ENCODE results near the gene IGFBP4. TPM values are rescaled to one million over a fixed set of nuclear protein-coding genes. Genes with fewer than 3 reads are reported as not detected.

IGFBP4 gene
- total RNA-seq, 3 donors from 2014 or later (not counting 1 experiment from before 2014, with no cell fraction given): 2.1 to 8.1 (median 2.8) TPM

GRCh38 chr17:40484973-40485530, 41.8 kb downstream of the IGFBP4 start:
- H3K27ac Mint-ChIP-seq: no peak overlapping the region
- Histone ChIP-seq H3K27ac (ENCODE audit: low read length) (no peak overlapping the region), H3K36me3 (ENCODE audit: control insufficient read depth, insufficient read depth, low read length) (no peaks in the 10 kb centered on the region), H3K9me3 (ENCODE audit: control insufficient read depth, insufficient read depth, low read length) (no peaks in the 10 kb centered on the region), H3K4me3 (ENCODE audit: low read length) (no peak overlapping the region), H3K4me1 (ENCODE audit: control insufficient read depth, insufficient read depth, low read length) (peaks cover 43% of the 10 kb centered on the region), H3K27me3 (ENCODE audit: control insufficient read depth, insufficient read depth, low read length) (no peaks in the 10 kb centered on the region)
- ATAC-seq (no peak), DNase-seq (no peak)
- H3K4me3 Mint-ChIP-seq: no peak overlapping the region
- 88% methylated on average over 6 of the region's 7 CpGs for WGBS (ENCODE audit: insufficient coverage)
- H3K4me1 Mint-ChIP-seq: peaks cover 26 to 65% of the 10 kb centered on the region in 2 donors
- intact Hi-C loops (cut with micrococcal nuclease): no loop called here
- H3K36me3 Mint-ChIP-seq: no peaks in the 10 kb centered on the region
- H3K27me3 Mint-ChIP-seq (ENCODE audit: low read depth in 2 of 2): no peaks in the 10 kb centered on the region
- no peaks in the 10 kb centered on the region for H3K9me3 Mint-ChIP-seq
- no peak for TF ChIP-seq CTCF (IDR thresholded peaks at IDR 0.05)

- ATAC-seq (peak in 1 of 3 donors; percentile 12), DNase-seq (peak in 1 of 2 donors; percentile 61)
- H3K27ac Mint-ChIP-seq: no peak overlapping the region
- H3K4me3 ChIP-seq (ENCODE audit: low read length): no peak overlapping the region
- no peak overlapping the region for H3K4me3 Mint-ChIP-seq
- H3K27me3 ChIP-seq (ENCODE audit: control insufficient read depth, insufficient read depth, low read length): no peaks in the 10 kb centered on the region
- intact Hi-C loops (cut with micrococcal nuclease): no loop called here
- H3K27ac ChIP-seq (ENCODE audit: low read length): no peak overlapping the region
- peaks cover 22 to 65% of the 10 kb centered on the region in 2 donors for H3K4me1 Mint-ChIP-seq
- peaks cover 0 to 1% of the 10 kb centered on the region in 2 donors for H3K27me3 Mint-ChIP-seq (ENCODE audit: low read depth in 2 of 2)
- no peaks in the 10 kb centered on the region for H3K9me3 ChIP-seq (ENCODE audit: control insufficient read depth, insufficient read depth, low read length)
- H3K4me1 ChIP-seq (ENCODE audit: control insufficient read depth, insufficient read depth, low read length): peaks cover 43% of the 10 kb centered on the region
- H3K36me3 ChIP-seq (ENCODE audit: control insufficient read depth, insufficient read depth, low read length): no peaks in the 10 kb centered on the region
- H3K9me3 Mint-ChIP-seq: no peaks in the 10 kb centered on the region
- WGBS (ENCODE audit: insufficient coverage): 81% methylated on average over 12 of the region's 17 CpGs
- no peak for TF ChIP-seq CTCF (IDR thresholded peaks at IDR 0.05)
- no peaks in the 10 kb centered on the region for H3K36me3 Mint-ChIP-seq
Measured at GRCh38 chr17:40485851-40486521, 42.7 kb downstream of the IGFBP4 start.

- no peak for TF ChIP-seq CTCF (IDR thresholded peaks at IDR 0.05)
- H3K4me3 Mint-ChIP-seq: no peak overlapping the region
- Histone ChIP-seq H3K27me3 (ENCODE audit: control insufficient read depth, insufficient read depth, low read length) (no peaks in the 10 kb centered on the region), H3K27ac (ENCODE audit: low read length) (no peak overlapping the region), H3K9me3 (ENCODE audit: control insufficient read depth, insufficient read depth, low read length) (no peaks in the 10 kb centered on the region), H3K4me3 (ENCODE audit: low read length) (no peak overlapping the region), H3K4me1 (ENCODE audit: control insufficient read depth, insufficient read depth, low read length) (peaks cover 35% of the 10 kb centered on the region), H3K36me3 (ENCODE audit: control insufficient read depth, insufficient read depth, low read length) (no peaks in the 10 kb centered on the region)
- intact Hi-C loops (cut with micrococcal nuclease): no loop called here
- no peaks in the 10 kb centered on the region for H3K36me3 Mint-ChIP-seq
- H3K27me3 Mint-ChIP-seq (ENCODE audit: low read depth in 2 of 2): peaks cover 0 to 5% of the 10 kb centered on the region in 2 donors
- H3K27ac Mint-ChIP-seq: no peak overlapping the region
- peaks cover 16 to 61% of the 10 kb centered on the region in 2 donors for H3K4me1 Mint-ChIP-seq
- ATAC-seq (no peak), DNase-seq (no peak)
- 92% methylated on average over 12 of the region's 12 CpGs for whole genome bisulfite sequencing (ENCODE audit: insufficient coverage)
- no peaks in the 10 kb centered on the region for H3K9me3 Mint-ChIP-seq
Measured at GRCh38 chr17:40486522-40487370, 43.5 kb downstream of the IGFBP4 start.
